Pancreas (tissue), 10 donors: ENCODE measurements around the gene CTDSP2. TPM values are rescaled to one million over a fixed set of nuclear protein-coding genes. Genes with fewer than 3 reads are reported as not detected.

Source experiments
- ATAC-seq, 4 donors: fragments of 200-7000 bp; cut with Tn5 transposase; one replicate each; pipeline versions ENCODE4 v1.8.0 to v1.9.1; 2020; ENCODE audit warnings: mild to moderate bottlenecking in 4 of 4, moderate library complexity in 4 of 4
- DNase-seq, 6 donors: peaks; one replicate each; pipeline ENCODE4 v3.0.0-alpha.2; 2020
- FAIRE-seq: peaks from 2 replicates; lab custom pipeline; 2012; peaks lifted over from hg19 to GRCh38; lab: Jason Lieb, UNC
- H3K27ac ChIP-seq, 4 donors: fragments of 200-600 bp; sonication (generic); 1 replicate in 3 of 4; 2 replicates in 1 of 4; pipeline versions ENCODE4 v1.5.0 to v1.8.0; 2020
- H3K27me3 ChIP-seq, 4 donors: fragments of 200-600 bp; one replicate each; pipeline ENCODE4 v1.8.0; 2021
- H3K36me3 ChIP-seq, 3 donors: fragments of 200-600 bp; sonication (generic) in 1 of 3; one replicate each; pipeline versions ENCODE4 v1.5.0 to v1.8.0; 2020 to 2021
- H3K4me1 ChIP-seq, 3 donors: fragments of 200-600 bp; one replicate each; pipeline ENCODE4 v1.8.0; 2021
- H3K4me3 ChIP-seq, 4 donors: fragments of 200-600 bp; sonication (generic) in 2 of 4; one replicate each; pipeline versions ENCODE4 v1.5.0 to v1.8.0; 2020 to 2021
- H3K9me3 ChIP-seq, 4 donors: fragments of 200-600 bp; one replicate each; pipeline ENCODE4 v1.8.0; 2021
- WGBS, 2 donors: extraction: QIAGEN DNeasy Blood & Tissue Kit; methylation state at CpG; one replicate each; pipeline ENCODE4 v1.1.7; 2013; 5-methylcytosine and 5-hydroxymethylcytosine counted together
- intact Hi-C, 3 donors: fragments of 100-400 bp; cut with DNase I; formaldehyde crosslinking; loops; one replicate each; pipeline versions ENCODE4 v1.11.1 to v1.14.2; 2022
- polyA plus RNA-seq, 2 donors: library from polyadenylated mRNA; stranded (reverse); fragments of 200-250 nt; gene quantifications; one replicate each; pipeline ENCODE4 v1.2.3, GENCODE V29; 2013
- total RNA-seq, 6 donors: library from RNA; stranded (reverse); fragmentation: NEBNext Ultra II Directional in 4 of 6; extraction: Animal tissue kit (Norgen Biotek cat#: 25700) in 4 of 6; gene quantifications; one replicate each; pipeline versions ENCODE4 v1.2.1 to v1.2.4, GENCODE V29; 2021 to 2023
- TF ChIP-seq, protein P1 (sequence below), 4 donors: fragments of 200-600 bp; sonication (generic) in 3 of 4; IDR thresholded peaks; one replicate each; pipeline versions ENCODE4 v1.5.0 to v1.8.0; 2021; ENCODE audit warnings: antibody characterized with exemption in 4 of 4
- donor health status: healthy with polysubstance abuse.
- donor health status: DM: no; HTN: no; CAD: no; lungs with moderate emphysema.
- donor health status: DM: no; HTN: no; CAD: no.
- donor health status: control.
- donor health status: control.
- donor health status: Bipolar disorder and iron deficiency.
- donor health status: DM: yes; HTN: yes; CAD: no.
- donor health status: DM: no; HTN: no; CAD: no.
- donor health status: DM: no; HTN: no; CAD: no.
- donor health status: DM: yes; HTN: yes; CAD: no.

Gene CTDSP2
- total and polyA plus RNA-seq, 8 donors, result 38.7 to 165 (median 90.3) TPM

DNA sequence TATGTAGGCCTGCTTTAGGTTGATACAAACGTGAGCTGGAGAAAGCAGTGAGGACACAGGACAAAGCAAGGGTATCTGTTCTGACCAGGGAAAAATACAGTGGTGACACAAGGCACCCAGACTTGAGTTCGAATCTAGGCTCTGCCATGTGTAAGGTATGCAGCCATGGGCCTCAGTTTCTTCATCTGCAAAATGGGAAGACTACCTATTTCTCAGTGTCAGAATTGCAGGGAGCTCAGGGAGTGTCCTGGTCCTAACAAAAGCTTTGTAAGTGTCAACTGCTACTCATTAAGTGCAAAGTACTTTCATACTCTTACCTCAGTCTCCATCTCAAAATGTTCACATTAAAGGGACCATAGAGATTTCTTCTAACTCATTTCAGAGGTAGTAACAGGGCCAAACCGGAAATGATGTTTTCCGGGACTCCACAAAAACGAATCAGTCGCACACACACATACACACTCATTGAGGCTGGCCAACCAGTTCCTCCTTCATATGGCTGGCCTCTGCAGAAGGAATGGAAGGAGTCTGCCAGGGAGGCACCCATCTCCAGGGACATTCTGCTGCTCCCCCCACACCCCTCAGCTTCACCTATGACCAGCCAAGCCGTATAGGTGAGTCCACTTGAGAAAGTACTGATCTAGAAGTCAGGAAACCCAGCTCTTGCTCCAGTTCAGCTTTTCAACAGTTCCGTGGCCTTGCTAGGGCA, 7.8 kb downstream of the CTDSP2 start:
- H3K4me1 ChIP-seq, result peaks cover 84 to 99% (median 96%) of the 10 kb centered on the region in 3 donors
- no peaks in the 10 kb centered on the region for H3K27me3 ChIP-seq
- ATAC-seq (no peak), DNase-seq (no peak), FAIRE-seq (no peak)
- intact Hi-C loops, result no loop called here
- H3K9me3 ChIP-seq, result no peaks in the 10 kb centered on the region
- TF ChIP-seq, protein P1, sequence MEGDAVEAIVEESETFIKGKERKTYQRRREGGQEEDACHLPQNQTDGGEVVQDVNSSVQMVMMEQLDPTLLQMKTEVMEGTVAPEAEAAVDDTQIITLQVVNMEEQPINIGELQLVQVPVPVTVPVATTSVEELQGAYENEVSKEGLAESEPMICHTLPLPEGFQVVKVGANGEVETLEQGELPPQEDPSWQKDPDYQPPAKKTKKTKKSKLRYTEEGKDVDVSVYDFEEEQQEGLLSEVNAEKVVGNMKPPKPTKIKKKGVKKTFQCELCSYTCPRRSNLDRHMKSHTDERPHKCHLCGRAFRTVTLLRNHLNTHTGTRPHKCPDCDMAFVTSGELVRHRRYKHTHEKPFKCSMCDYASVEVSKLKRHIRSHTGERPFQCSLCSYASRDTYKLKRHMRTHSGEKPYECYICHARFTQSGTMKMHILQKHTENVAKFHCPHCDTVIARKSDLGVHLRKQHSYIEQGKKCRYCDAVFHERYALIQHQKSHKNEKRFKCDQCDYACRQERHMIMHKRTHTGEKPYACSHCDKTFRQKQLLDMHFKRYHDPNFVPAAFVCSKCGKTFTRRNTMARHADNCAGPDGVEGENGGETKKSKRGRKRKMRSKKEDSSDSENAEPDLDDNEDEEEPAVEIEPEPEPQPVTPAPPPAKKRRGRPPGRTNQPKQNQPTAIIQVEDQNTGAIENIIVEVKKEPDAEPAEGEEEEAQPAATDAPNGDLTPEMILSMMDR (IDR thresholded peaks at IDR 0.05), result no peak
- 45 to 60% methylated on average over 8 of the region's 8 CpGs for whole genome bisulfite sequencing, 2 donors
- H3K27ac ChIP-seq, result peak overlapping the region in 1 of 4 donors; percentile 20
- H3K4me3 ChIP-seq, result no peak overlapping the region
- H3K36me3 ChIP-seq, result no peaks in the 10 kb centered on the region

DNA sequence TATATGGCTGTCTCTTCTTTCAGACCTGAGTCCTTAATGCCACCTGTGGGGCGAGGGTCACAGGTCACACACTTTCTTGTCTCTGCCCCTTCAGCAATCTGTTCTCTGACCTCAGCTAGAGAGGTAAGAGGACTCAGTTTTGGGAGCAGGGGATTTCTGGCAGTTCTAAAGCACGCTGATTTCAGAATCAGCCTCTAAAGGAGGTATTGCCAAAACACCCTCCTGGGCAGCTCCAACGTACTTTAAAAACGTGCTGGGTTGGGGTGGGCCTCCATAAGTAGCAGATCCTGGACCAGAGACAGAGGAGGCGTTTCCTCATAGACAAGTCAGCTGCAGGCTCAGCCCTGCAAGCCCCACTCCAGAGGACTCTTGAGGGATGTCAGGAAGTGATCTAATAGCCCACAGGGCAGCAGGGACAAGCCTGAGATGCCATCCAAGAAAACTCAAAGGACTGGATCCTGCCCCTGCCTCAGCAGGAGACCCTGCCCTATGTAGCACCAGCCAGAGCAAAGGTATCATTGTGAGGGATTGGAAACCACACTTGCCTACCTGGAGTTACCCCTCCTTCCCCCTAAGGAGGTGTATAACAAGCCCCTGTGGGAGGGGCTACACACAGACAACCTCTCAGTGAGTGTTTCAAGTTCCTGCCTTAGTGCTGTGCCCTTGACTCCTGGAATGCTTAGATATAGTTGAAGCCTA, 8.5 kb downstream of the CTDSP2 start:
- TF ChIP-seq, protein P1 (IDR thresholded peaks at IDR 0.05), result no peak
- Histone ChIP-seq H3K27ac (peak overlapping the region in 1 of 4 donors; percentile 20), H3K9me3 (no peaks in the 10 kb centered on the region), H3K27me3 (no peaks in the 10 kb centered on the region), H3K36me3 (no peaks in the 10 kb centered on the region), H3K4me3 (no peak overlapping the region), H3K4me1 (peaks cover 80 to 99% (median 96%) of the 10 kb centered on the region in 3 donors)
- intact Hi-C loops, result no loop called here
- ATAC-seq (peak in 1 of 4 donors; percentile 8), FAIRE-seq (no peak), DNase-seq (no peak)
- whole genome bisulfite sequencing, 2 donors, result 36 to 38% methylated on average over 5 of the region's 5 CpGs

DNA sequence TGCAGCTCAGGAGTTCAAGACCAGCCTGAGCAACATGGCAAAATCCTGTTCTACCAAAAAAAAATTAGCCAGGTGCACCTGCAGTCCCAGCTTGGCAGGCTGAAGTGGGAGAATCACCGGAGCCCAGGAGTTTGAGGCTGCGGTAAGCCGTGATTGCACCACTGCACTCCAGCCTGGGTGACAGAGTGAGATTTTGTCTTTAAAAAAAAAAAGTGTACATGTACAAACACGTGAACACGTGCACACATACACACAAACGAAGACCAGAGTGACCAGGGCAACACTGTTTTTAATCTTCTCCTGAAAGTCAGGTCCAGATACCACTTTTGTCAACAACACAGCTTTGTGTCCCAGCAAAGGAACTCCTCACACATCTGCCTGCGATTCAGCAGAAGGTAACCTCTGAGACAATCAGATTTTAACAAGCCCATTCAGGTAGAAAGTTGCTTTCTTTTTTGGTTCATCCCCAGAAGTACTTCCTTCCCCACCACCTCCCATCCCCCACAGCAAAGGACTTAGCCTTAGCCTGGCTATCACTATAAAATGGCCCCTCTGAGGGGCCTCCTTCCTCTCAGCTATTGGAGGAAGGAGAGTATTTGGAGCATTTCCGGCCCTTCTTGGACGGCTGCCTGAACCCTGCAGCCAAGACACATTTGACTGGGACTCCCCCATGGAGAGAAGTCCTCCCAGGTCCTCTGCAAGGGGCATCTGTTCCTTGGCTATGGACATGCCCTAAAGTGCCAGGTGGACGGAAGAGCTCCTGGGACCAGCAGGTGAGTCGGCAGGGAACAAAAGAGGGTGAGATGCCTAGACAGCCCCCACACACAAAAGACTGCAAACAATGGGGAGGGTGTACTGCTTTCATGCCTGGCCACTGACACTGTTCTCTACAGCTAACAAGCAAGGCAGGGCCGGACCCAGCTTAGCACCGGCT, 9.8 kb downstream of the CTDSP2 start:
- no peaks in the 10 kb centered on the region for H3K9me3 ChIP-seq
- peaks cover 76 to 96% (median 96%) of the 10 kb centered on the region in 3 donors for H3K4me1 ChIP-seq
- H3K27me3 ChIP-seq, result no peaks in the 10 kb centered on the region
- peak overlapping the region in 1 of 4 donors; percentile 22 for H3K4me3 ChIP-seq
- H3K36me3 ChIP-seq, result no peaks in the 10 kb centered on the region
- intact Hi-C loops, result no loop called here
- ATAC-seq (peak in 3 of 4 donors; percentile 31 to 42 (median 40)), FAIRE-seq (no peak), DNase-seq (peak in 2 of 6 donors; percentile 48 to 58)
- 7 to 8% methylated on average over 13 of the region's 13 CpGs for WGBS, 2 donors
- TF ChIP-seq, protein P1 (IDR thresholded peaks at IDR 0.05), result no peak
- peak overlapping the region in 2 of 4 donors; percentile 5 to 63 for H3K27ac ChIP-seq

DNA sequence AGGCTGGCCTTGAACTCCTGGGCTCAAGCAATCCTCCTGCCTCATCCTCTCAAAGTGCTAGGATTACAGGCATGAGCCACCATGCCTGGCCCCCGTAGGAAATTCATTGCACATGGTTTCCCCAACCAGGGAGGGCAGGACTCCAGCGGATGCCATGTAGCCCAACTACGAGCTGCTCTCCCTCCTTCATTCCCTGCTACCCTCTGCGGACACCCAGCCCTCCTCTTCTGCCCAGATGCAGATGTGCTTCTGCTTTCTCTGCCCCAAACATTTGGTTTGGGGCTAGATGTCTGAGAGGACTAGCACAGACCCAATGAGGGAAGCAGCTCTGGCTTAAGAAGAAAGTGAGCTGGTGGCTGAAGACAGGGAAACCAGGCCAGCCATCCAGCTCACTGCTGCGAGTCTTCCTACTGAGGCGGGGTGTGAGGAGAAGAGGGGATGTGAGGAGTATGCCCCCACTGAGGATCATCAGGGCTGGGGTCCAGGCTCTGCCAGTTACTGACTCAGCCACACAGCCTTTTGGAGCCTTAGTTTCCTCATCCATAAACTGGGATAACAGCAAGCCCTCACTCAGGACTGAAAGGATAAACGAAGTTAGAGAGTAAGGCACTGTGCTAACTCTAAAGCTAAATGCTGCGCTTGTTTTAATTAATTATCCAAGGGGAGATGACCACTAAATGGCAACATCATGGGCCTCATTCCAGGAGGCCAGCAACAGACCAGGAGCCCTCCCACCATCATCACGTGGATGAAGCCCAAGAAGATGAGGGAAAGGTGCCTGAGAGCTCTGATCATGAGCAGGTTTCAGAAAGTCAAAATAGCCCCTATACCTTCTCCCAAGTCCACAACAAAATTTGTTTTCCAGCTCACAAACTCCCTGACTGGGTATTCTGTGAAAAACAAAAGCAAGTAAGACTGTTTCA, 10.9 kb downstream of the CTDSP2 start:
- Histone ChIP-seq H3K27ac (peak overlapping the region in 2 of 4 donors; percentile 5 to 63), H3K9me3 (no peaks in the 10 kb centered on the region), H3K4me1 (peaks cover 71 to 95% (median 91%) of the 10 kb centered on the region in 3 donors), H3K27me3 (no peaks in the 10 kb centered on the region), H3K4me3 (no peak overlapping the region), H3K36me3 (no peaks in the 10 kb centered on the region)
- no peak for DNase-seq
- ATAC-seq, result no peak
- no peak for FAIRE-seq
- WGBS, 2 donors, result 63 to 64% methylated on average over 9 of the region's 9 CpGs
- TF ChIP-seq, protein P1 (IDR thresholded peaks at IDR 0.05), result no peak
- intact Hi-C loops, result no loop called here
